ENCODE data around the gene NT5C3B. TPM values are rescaled to one million over a fixed set of nuclear protein-coding genes. Genes with fewer than 3 reads are reported as not detected.

NT5C3B gene
- total and polyA plus RNA-seq, 2 donors (not counting 3 experiments of a cell fraction or from before 2014, with no cell fraction given): 67.3 to 92.5 TPM

GRCh38 chr17:41801374-41802271, 34.4 kb downstream of the NT5C3B start:
- Histone ChIP-seq H3K9ac (replicated peaks; ENCODE audit: extremely low read depth, insufficient read depth, low read length) (no peak overlapping the region), H3K4me3 (replicated peaks in 1 of 3; ENCODE audit: insufficient read depth in 1 of 3, low read depth in 1 of 3, low read length in 3 of 3) (no peak overlapping the region), H3K4me2 (ENCODE audit: insufficient read depth, low read length) (peak overlapping the region; percentile 37), H2AFZ (ENCODE audit: low read depth, low read length) (peak overlapping the region; percentile 13), H3K9me1 (replicated peaks; ENCODE audit: control insufficient read depth, extremely low read depth, insufficient read depth, low read length) (no peaks in the 10 kb centered on the region), H4K20me1 (replicated peaks; ENCODE audit: control insufficient read depth, extremely low read depth, insufficient read depth, low read length) (no peaks in the 10 kb centered on the region), H3K4me1 (ENCODE audit: control insufficient read depth, extremely low read depth, insufficient read depth, low read length) (peaks cover 8% of the 10 kb centered on the region), H3K9me3 (replicated peaks; ENCODE audit: control insufficient read depth, insufficient read depth, low read length) (no peaks in the 10 kb centered on the region), H3K36me3 (ENCODE audit: control insufficient read depth in 2 of 2, extremely low read depth in 1 of 2, insufficient read depth in 2 of 2, low read length in 2 of 2) (no peaks in the 10 kb centered on the region), H3K79me2 (ENCODE audit: control insufficient read depth, insufficient read depth, low read length) (no peaks in the 10 kb centered on the region), H3K27me3 (ENCODE audit: control insufficient read depth in 2 of 2, insufficient read depth in 2 of 2, low read length in 2 of 2) (no peaks in the 10 kb centered on the region), H3K27ac (ENCODE audit: insufficient read depth, low read depth, low read length) (no peak overlapping the region)
- CTCF ChIA-PET: interaction anchor here (0.6 to 9.8 kb wide), 23 partner anchors 9 to 157 kb away, joined by 3 to 98 read pairs (median 4); partner anchors contain the start of genes JUP and P3H4
- dilution Hi-C loops (cut with MboI; ENCODE audit: extremely low pct_ligation_motif_present, low sequenced_read_pairs): loop anchor here (10.0 kb wide), 1 partner anchor 57 kb away; no protein-coding TSS in a partner anchor
- FAIRE-seq (peak; percentile 92), DNase-seq (ENCODE audit: low read depth, low spot score) (peak; percentile 77)
- POLR2A ChIA-PET: interaction anchor here (1.0 to 2.1 kb wide), 3 partner anchors 15 to 24 kb away, joined by 3 to 10 read pairs (median 9); partner anchors contain the start of gene JUP
- no TSS peak for BruUV-seq (replicated peaks)
- intact Hi-C loops (cut with micrococcal nuclease): loop anchor here (1.0 to 2.0 kb wide), 4 partner anchors 15 to 63 kb away; partner anchors contain the start of gene JUP
- TF ChIP-seq POLR2AphosphoS5 (IDR thresholded peaks at IDR 0.05; ENCODE audit: insufficient read depth, low read depth, low read length) (peak; percentile 73), POLR2A (IDR thresholded peaks at IDR 0.05; ENCODE audit: low read depth, low read length) (peak; percentile 65), CTCF (IDR thresholded peaks at IDR 0.05; ENCODE audit: extremely low read depth in 1 of 2, insufficient read depth in 1 of 2, low read depth in 1 of 2, low read length in 2 of 2) (peak; percentile 84 to 95), FOS (IDR thresholded peaks at IDR 0.05; ENCODE audit: borderline replicate concordance, insufficient read depth, low read length) (no peak)

Measured in endothelial cell of umbilical vein (primary cell).